Stimulated activated naive CD8-positive, alpha-beta T cell treated with anti-CD3 and anti-CD28 coated beads, Interleukin-15, Interleukin-2, amounts not matched to agents 100 U/mL and 50 U/mL, for 24 hours (primary cell): Measurements from ENCODE around the gene SREBF1.
A peak's percentile ranks its signal among the peaks of the same experiment; 100 is the strongest.

Experiments
- ATAC-seq: fragments of 150-1000 bp; cut with Tn5 transposase; one replicate; pipeline ENCODE4 v1.10.0; 2021
- DNase-seq: peaks from one replicate; pipeline ENCODE4 v3.0.0; 2021

SREBF1 gene

GRCh38 chr17:17841601-17842025, 4.8 kb upstream of the SREBF1 start:
- ATAC-seq (no peak), DNase-seq (no peak)

GRCh38 chr17:17840751-17841591, 4.2 kb upstream of the SREBF1 start:
- ATAC-seq (no peak), DNase-seq (no peak)

- ATAC-seq (peak; percentile 76), DNase-seq (peak; percentile 89)
Observed at GRCh38 chr17:17839791-17840707, 3.3 kb upstream of the SREBF1 start.

GRCh38 chr17:17837966-17838962, 1.5 kb upstream of the SREBF1 start:
- no peak for ATAC-seq
- no peak for DNase-seq

- ATAC-seq (no peak), DNase-seq (no peak)
Observed at GRCh38 chr17:17837380-17837821, 615 bp upstream of the SREBF1 start.

- DNase-seq (peak; percentile 99), ATAC-seq (peak; percentile 67)
Observed at GRCh38 chr17:17836250-17836817, 452 bp downstream of the SREBF1 start.

GRCh38 chr17:17835415-17836249, 1.2 kb downstream of the SREBF1 start:
- ATAC-seq (no peak), DNase-seq (no peak)

- DNase-seq (no peak), ATAC-seq (no peak)
Observed at GRCh38 chr17:17834974-17835373, 1.8 kb downstream of the SREBF1 start.

- ATAC-seq = no peak
- no peak for DNase-seq
Observed at GRCh38 chr17:17833658-17834357, 3.0 kb downstream of the SREBF1 start.

- DNase-seq = no peak
- ATAC-seq = no peak
Observed at GRCh38 chr17:17832032-17832363, 4.8 kb downstream of the SREBF1 start.

GRCh38 chr17:17831208-17832031, 5.4 kb downstream of the SREBF1 start:
- ATAC-seq = no peak
- no peak for DNase-seq

GRCh38 chr17:17830740-17831207, 6.0 kb downstream of the SREBF1 start:
- ATAC-seq (no peak), DNase-seq (no peak)

- ATAC-seq (no peak), DNase-seq (no peak)
Observed at GRCh38 chr17:17830269-17830567, 6.6 kb downstream of the SREBF1 start.

GRCh38 chr17:17827826-17828621, 8.8 kb downstream of the SREBF1 start:
- ATAC-seq = no peak
- DNase-seq = no peak

GRCh38 chr17:17826942-17827785, 9.6 kb downstream of the SREBF1 start:
- ATAC-seq = no peak
- no peak for DNase-seq

- no peak for DNase-seq
- ATAC-seq = no peak
Observed at GRCh38 chr17:17826342-17826713, 10.5 kb downstream of the SREBF1 start.
